Liver (tissue), 9 donors: Measurements from ENCODE around the gene ROMO1. TPM values are rescaled to one million over a fixed set of nuclear protein-coding genes. Genes with fewer than 3 reads are reported as not detected.

Experiments used
- DNase-seq: peaks from one replicate; pipeline ENCODE4 v3.0.0-alpha.2; 2017; ENCODE audit warnings: low spot score
- H3K27ac ChIP-seq, 2 donors: one replicate each; pipeline ENCODE4 v1.7.0; 2013; ENCODE audit warnings: inconsistent platforms in 2 of 2, low read length in 2 of 2, control low read depth in 1 of 2, low read depth in 1 of 2, mild to moderate bottlenecking in 1 of 2
- H3K27me3 ChIP-seq, 4 donors: one replicate each; pipeline versions ENCODE4 v1.6.1 to v1.7.0; 2013; ENCODE audit warnings: low read length in 3 of 4, inconsistent platforms in 1 of 4, mild to moderate bottlenecking in 1 of 4, moderate library complexity in 1 of 4; ENCODE audit not compliant: control insufficient read depth in 4 of 4, insufficient read depth in 4 of 4
- H3K36me3 ChIP-seq, 4 donors: one replicate each; pipeline versions ENCODE4 v1.6.1 to v1.7.0; 2013; ENCODE audit warnings: low read length in 3 of 4, mild to moderate bottlenecking in 3 of 4, low read depth in 1 of 4, moderate library complexity in 1 of 4; ENCODE audit not compliant: control insufficient read depth in 4 of 4, insufficient read depth in 3 of 4
- H3K4me1 ChIP-seq, 4 donors: one replicate each; pipeline versions ENCODE4 v1.6.1 to v1.7.0; 2013; ENCODE audit warnings: low read length in 3 of 4, mild to moderate bottlenecking in 3 of 4, moderate library complexity in 1 of 4; ENCODE audit not compliant: control insufficient read depth in 4 of 4, insufficient read depth in 4 of 4
- H3K4me3 ChIP-seq, 3 donors: one replicate each; pipeline versions ENCODE4 v1.6.1 to v1.7.0; 2013; ENCODE audit warnings: low read length in 3 of 3, control low read depth in 1 of 3, low read depth in 1 of 3, mild to moderate bottlenecking in 1 of 3
- H3K9ac ChIP-seq, 2 donors: one replicate each; pipeline ENCODE4 v1.7.0; 2013; ENCODE audit warnings: low read length in 2 of 2, mild to moderate bottlenecking in 2 of 2, moderate library complexity in 2 of 2, control low read depth in 1 of 2, low read depth in 1 of 2
- H3K9me3 ChIP-seq, 4 donors: one replicate each; pipeline versions ENCODE4 v1.6.1 to v1.7.0; 2013; ENCODE audit warnings: low read length in 3 of 4; ENCODE audit not compliant: control insufficient read depth in 4 of 4
- EGR1 ChIP-seq, 2 donors: IDR thresholded peaks; 2 replicates each; pipeline ENCODE4 v1.6.1; 2016 to 2018; ENCODE audit warnings: antibody characterized with exemption in 2 of 2, low read depth in 2 of 2
- FOXA1 ChIP-seq: IDR thresholded peaks from 2 replicates; pipeline ENCODE4 v1.6.1; 2016; ENCODE audit warnings: antibody characterized with exemption
- FOXA2 ChIP-seq: IDR thresholded peaks from 2 replicates; pipeline ENCODE4 v1.6.1; 2016; ENCODE audit warnings: antibody characterized with exemption
- GABPA ChIP-seq, 2 donors: IDR thresholded peaks in 1 of 2; conservative IDR thresholded peaks in 1 of 2; 2 replicates each; pipeline ENCODE4 v1.6.1; 2016; ENCODE audit warnings: antibody characterized with exemption in 2 of 2, mild to moderate bottlenecking in 1 of 2, moderate library complexity in 1 of 2
- HNF4A ChIP-seq, 2 donors: conservative IDR thresholded peaks; 2 replicates each; pipeline ENCODE4 v1.6.1; 2016; ENCODE audit warnings: antibody characterized with exemption in 2 of 2, mild to moderate bottlenecking in 2 of 2
- HNF4G ChIP-seq: IDR thresholded peaks from 2 replicates; pipeline ENCODE4 v1.6.1; 2016; ENCODE audit warnings: antibody characterized with exemption
- JUND ChIP-seq, 2 donors: IDR thresholded peaks; 2 replicates each; pipeline ENCODE4 v1.6.1; 2016; ENCODE audit warnings: antibody characterized with exemption in 2 of 2
- NR2F2 ChIP-seq: IDR thresholded peaks from 2 replicates; pipeline ENCODE4 v1.6.1; 2016; ENCODE audit warnings: antibody characterized with exemption
- RAD21 ChIP-seq, 2 donors: IDR thresholded peaks; 2 replicates each; pipeline ENCODE4 v1.6.1; 2016; ENCODE audit warnings: antibody characterized with exemption in 2 of 2, mild to moderate bottlenecking in 2 of 2
- RXRA ChIP-seq, 2 donors: IDR thresholded peaks; 2 replicates each; pipeline ENCODE4 v1.6.1; 2017 to 2018; ENCODE audit warnings: antibody characterized with exemption in 2 of 2, mild to moderate bottlenecking in 1 of 2
- SP1 ChIP-seq: IDR thresholded peaks from 2 replicates; pipeline ENCODE4 v1.6.1; 2018; ENCODE audit warnings: antibody characterized with exemption, mild to moderate bottlenecking
- TAF1 ChIP-seq: conservative IDR thresholded peaks from 2 replicates; pipeline ENCODE4 v1.6.1; 2016; ENCODE audit warnings: antibody characterized with exemption, mild to moderate bottlenecking
- YY1 ChIP-seq: IDR thresholded peaks from 2 replicates; pipeline ENCODE4 v1.6.1; 2016; ENCODE audit warnings: antibody characterized with exemption, mild to moderate bottlenecking
- WGBS: extraction: QIAGEN DNeasy Blood & Tissue Kit; methylation state at CpG from one replicate; pipeline ENCODE4 v1.1.7; 2013; 5-methylcytosine and 5-hydroxymethylcytosine counted together
- polyA plus RNA-seq, 2 donors: library from polyadenylated mRNA; stranded (reverse) in 1 of 2; unstranded in 1 of 2; fragments of 200-250 nt in 1 of 2; fragments of >200 nt in 1 of 2; fragmentation: Nextera tagmentation in 1 of 2; extraction: Ambion mirVana in 1 of 2; gene quantifications; one replicate each; pipeline versions ENCODE4 v1.2.1 to v1.2.3, GENCODE V29; 2013 to 2015
- total RNA-seq, 2 donors: library from RNA; depleted of rRNA; stranded (reverse); fragments of >200 nt; gene quantifications; one replicate each; pipeline ENCODE4 v1.2.3, GENCODE V29; 2014
- TF ChIP-seq, protein P1 (sequence below): fragments of 150-350 bp; IDR thresholded peaks from 2 replicates; pipeline ENCODE4 v1.5.1; 2017; ENCODE audit warnings: improper control_type of control experiment, low read depth, low read length; ENCODE audit not compliant: missing input control
- TF ChIP-seq, protein P2 (sequence below): IDR thresholded peaks from 2 replicates; pipeline ENCODE4 v1.6.1; 2016; ENCODE audit warnings: antibody characterized with exemption
- TF ChIP-seq, protein P3 (sequence below): IDR thresholded peaks from 2 replicates; pipeline ENCODE4 v1.6.1; 2016; ENCODE audit warnings: antibody characterized with exemption
- TF ChIP-seq, protein P4 (sequence below): IDR thresholded peaks from 2 replicates; pipeline ENCODE4 v1.6.1; 2016; ENCODE audit warnings: antibody characterized with exemption
- donor health status: healthy.
- donor health status: healthy.
- donor health status: healthy.
- donor health status: healthy.
- donor health status: healthy.

Gene ROMO1
- total and polyA plus RNA-seq, 4 donors = 68.4 to 359 (median 147) TPM

DNA sequence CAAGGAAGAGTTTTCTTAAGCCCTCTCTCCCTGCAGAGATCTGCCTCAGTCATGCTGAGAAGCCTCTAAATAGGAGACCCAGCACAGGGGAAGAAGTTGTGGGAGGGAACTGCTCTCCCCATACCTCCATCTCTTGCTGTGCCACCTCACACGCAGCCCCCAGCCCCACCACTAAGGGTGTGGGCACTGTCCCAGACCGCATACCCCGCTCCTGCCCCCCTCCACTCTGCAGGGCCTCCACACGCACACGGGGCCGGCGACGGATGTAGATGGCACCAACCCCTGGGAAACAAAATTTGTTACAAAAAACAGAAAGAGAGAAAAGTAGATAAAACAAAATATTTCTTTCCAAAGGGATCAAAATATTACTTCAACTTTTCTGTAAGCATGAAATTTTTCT is 24.3 kb upstream of the ROMO1 start:
- no peaks in the 10 kb centered on the region for H3K9me3 ChIP-seq
- H3K27me3 ChIP-seq = no peaks in the 10 kb centered on the region
- H3K9ac ChIP-seq = no peak overlapping the region
- no peak overlapping the region for H3K4me3 ChIP-seq
- peaks cover 7 to 44% (median 29%) of the 10 kb centered on the region in 4 donors for H3K36me3 ChIP-seq
- TF ChIP-seq YY1 (no peak), NR2F2 (no peak), TAF1 (no peak), JUND (IDR thresholded peaks at IDR 0.05) (no peak), FOXA2 (no peak), HNF4G (no peak), HNF4A (conservative IDR thresholded peaks at IDR 0.05) (no peak), GABPA (IDR thresholded peaks at IDR 0.05 in 1 of 2, conservative IDR thresholded peaks at IDR 0.05 in 1 of 2) (no peak), RAD21 (IDR thresholded peaks at IDR 0.05) (no peak), SP1 (no peak)
- TF ChIP-seq, protein P1, sequence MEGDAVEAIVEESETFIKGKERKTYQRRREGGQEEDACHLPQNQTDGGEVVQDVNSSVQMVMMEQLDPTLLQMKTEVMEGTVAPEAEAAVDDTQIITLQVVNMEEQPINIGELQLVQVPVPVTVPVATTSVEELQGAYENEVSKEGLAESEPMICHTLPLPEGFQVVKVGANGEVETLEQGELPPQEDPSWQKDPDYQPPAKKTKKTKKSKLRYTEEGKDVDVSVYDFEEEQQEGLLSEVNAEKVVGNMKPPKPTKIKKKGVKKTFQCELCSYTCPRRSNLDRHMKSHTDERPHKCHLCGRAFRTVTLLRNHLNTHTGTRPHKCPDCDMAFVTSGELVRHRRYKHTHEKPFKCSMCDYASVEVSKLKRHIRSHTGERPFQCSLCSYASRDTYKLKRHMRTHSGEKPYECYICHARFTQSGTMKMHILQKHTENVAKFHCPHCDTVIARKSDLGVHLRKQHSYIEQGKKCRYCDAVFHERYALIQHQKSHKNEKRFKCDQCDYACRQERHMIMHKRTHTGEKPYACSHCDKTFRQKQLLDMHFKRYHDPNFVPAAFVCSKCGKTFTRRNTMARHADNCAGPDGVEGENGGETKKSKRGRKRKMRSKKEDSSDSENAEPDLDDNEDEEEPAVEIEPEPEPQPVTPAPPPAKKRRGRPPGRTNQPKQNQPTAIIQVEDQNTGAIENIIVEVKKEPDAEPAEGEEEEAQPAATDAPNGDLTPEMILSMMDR = no peak
- TF ChIP-seq, protein P2, sequence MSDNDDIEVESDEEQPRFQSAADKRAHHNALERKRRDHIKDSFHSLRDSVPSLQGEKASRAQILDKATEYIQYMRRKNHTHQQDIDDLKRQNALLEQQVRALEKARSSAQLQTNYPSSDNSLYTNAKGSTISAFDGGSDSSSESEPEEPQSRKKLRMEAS = no peak
- DNase-seq = no peak
- 96% methylated on average over 8 of the region's 8 CpGs for WGBS
- H3K4me1 ChIP-seq = no peaks in the 10 kb centered on the region
- no peak overlapping the region for H3K27ac ChIP-seq

DNA sequence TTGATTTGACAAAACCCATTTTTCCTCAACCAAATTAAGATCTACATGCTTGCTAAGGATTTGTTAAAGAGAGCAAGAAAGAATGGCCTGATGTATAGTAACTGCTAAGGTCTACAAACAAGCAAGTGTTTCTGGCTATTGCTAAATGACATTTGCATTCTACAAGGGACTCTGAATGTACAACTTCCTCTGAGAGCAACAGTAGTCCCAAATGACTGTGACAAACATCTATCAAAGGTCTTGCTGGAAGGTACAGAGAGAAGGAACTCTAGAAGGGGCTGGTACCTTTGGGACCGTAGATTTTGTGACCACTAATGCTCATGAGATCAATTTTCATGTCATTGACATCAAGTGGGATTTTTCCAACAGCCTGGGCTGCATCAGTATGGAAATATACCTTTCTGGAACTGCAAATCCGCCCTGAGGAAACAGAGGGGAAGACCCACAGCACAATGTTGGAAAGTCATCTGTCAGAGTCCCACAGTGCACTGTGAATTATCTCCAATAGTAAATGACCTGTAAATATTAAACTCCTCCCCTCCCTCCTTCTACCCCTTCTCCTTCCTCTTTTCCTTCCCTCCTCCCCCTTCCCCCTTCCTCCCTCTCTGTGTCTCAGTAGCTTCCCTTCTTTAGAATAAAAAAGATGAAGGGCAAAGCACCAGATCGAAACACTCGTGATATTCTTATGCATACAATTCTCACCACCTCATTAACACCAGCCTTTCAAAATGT is 18.6 kb upstream of the ROMO1 start:
- no peaks in the 10 kb centered on the region for H3K27me3 ChIP-seq
- no peaks in the 10 kb centered on the region for H3K4me1 ChIP-seq
- H3K9ac ChIP-seq = no peak overlapping the region
- no peak overlapping the region for H3K4me3 ChIP-seq
- no peak for DNase-seq
- WGBS = 82% methylated on average over 4 of the region's 4 CpGs
- no peak overlapping the region for H3K27ac ChIP-seq
- no peak for TF ChIP-seq EGR1 (IDR thresholded peaks at IDR 0.05; ENCODE audit: low read depth in 2 of 2)
- TF ChIP-seq HNF4G = no peak
- TF ChIP-seq, protein P1 = no peak
- TF ChIP-seq FOXA1 = no peak
- TF ChIP-seq FOXA2 = no peak
- no peak for TF ChIP-seq RAD21 (IDR thresholded peaks at IDR 0.05)
- TF ChIP-seq, protein P3, sequence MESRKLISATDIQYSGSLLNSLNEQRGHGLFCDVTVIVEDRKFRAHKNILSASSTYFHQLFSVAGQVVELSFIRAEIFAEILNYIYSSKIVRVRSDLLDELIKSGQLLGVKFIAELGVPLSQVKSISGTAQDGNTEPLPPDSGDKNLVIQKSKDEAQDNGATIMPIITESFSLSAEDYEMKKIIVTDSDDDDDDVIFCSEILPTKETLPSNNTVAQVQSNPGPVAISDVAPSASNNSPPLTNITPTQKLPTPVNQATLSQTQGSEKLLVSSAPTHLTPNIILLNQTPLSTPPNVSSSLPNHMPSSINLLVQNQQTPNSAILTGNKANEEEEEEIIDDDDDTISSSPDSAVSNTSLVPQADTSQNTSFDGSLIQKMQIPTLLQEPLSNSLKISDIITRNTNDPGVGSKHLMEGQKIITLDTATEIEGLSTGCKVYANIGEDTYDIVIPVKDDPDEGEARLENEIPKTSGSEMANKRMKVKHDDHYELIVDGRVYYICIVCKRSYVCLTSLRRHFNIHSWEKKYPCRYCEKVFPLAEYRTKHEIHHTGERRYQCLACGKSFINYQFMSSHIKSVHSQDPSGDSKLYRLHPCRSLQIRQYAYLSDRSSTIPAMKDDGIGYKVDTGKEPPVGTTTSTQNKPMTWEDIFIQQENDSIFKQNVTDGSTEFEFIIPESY = no peak
- TF ChIP-seq, protein P2 = no peak
- no peak for TF ChIP-seq JUND (IDR thresholded peaks at IDR 0.05)
- no peak for TF ChIP-seq SP1
- no peak for TF ChIP-seq GABPA (IDR thresholded peaks at IDR 0.05 in 1 of 2, conservative IDR thresholded peaks at IDR 0.05 in 1 of 2)
- TF ChIP-seq, protein P4, sequence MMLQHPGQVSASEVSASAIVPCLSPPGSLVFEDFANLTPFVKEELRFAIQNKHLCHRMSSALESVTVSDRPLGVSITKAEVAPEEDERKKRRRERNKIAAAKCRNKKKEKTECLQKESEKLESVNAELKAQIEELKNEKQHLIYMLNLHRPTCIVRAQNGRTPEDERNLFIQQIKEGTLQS = no peak
- no peak for TF ChIP-seq NR2F2
- TF ChIP-seq RXRA (IDR thresholded peaks at IDR 0.05) = no peak
- no peaks in the 10 kb centered on the region for H3K9me3 ChIP-seq
- peaks cover 0 to 20% (median 11%) of the 10 kb centered on the region in 4 donors for H3K36me3 ChIP-seq
